Upper lobe of right lung (tissue), 1 donor: ENCODE results near the gene CRKL. TPM values are rescaled to one million over a fixed set of nuclear protein-coding genes. Genes with fewer than 3 reads are reported as not detected.

Experiments used
- ATAC-seq: fragments of 200-7000 bp; cut with Tn5 transposase; one replicate; pipeline ENCODE4 v1.9.1; 2020; ENCODE audit warnings: mild to moderate bottlenecking, moderate library complexity
- DNase-seq: peaks from one replicate; pipeline ENCODE4 v3.0.0-alpha.2; 2020
- H3K27ac ChIP-seq: fragments of 200-600 bp; one replicate; pipeline ENCODE4 v1.8.0; 2022
- H3K27me3 ChIP-seq: fragments of 200-600 bp; one replicate; pipeline ENCODE4 v1.8.0; 2022; ENCODE audit warnings: mild to moderate bottlenecking
- H3K36me3 ChIP-seq: fragments of 200-600 bp; one replicate; pipeline ENCODE4 v1.8.0; 2022
- H3K4me1 ChIP-seq: fragments of 200-600 bp; one replicate; pipeline ENCODE4 v1.8.0; 2022
- H3K4me3 ChIP-seq: fragments of 200-600 bp; one replicate; pipeline ENCODE4 v1.8.0; 2022; ENCODE audit warnings: mild to moderate bottlenecking
- H3K9me3 ChIP-seq: fragments of 200-600 bp; one replicate; pipeline ENCODE4 v1.8.0; 2022
- intact Hi-C: fragments of 100-400 bp; cut with DNase I; formaldehyde crosslinking; loops from one replicate; pipeline ENCODE4 v1.11.0; 2022
- total RNA-seq: library from RNA; stranded (reverse); fragmentation: NEBNext Ultra II Directional; extraction: Animal tissue kit (Norgen Biotek cat#: 25700); gene quantifications from one replicate; pipeline ENCODE4 v1.2.1, GENCODE V29; 2021
- TF ChIP-seq, protein P1 (sequence below): fragments of 200-600 bp; IDR thresholded peaks from one replicate; pipeline ENCODE4 v1.8.0; 2022; ENCODE audit warnings: antibody characterized with exemption
- donor health status: DM: no; HTN: yes; CAD: no; lungs with severe emphysema.

CRKL gene
- total RNA-seq, 1 donor from 2014 or later, result 60.8 TPM

DNA sequence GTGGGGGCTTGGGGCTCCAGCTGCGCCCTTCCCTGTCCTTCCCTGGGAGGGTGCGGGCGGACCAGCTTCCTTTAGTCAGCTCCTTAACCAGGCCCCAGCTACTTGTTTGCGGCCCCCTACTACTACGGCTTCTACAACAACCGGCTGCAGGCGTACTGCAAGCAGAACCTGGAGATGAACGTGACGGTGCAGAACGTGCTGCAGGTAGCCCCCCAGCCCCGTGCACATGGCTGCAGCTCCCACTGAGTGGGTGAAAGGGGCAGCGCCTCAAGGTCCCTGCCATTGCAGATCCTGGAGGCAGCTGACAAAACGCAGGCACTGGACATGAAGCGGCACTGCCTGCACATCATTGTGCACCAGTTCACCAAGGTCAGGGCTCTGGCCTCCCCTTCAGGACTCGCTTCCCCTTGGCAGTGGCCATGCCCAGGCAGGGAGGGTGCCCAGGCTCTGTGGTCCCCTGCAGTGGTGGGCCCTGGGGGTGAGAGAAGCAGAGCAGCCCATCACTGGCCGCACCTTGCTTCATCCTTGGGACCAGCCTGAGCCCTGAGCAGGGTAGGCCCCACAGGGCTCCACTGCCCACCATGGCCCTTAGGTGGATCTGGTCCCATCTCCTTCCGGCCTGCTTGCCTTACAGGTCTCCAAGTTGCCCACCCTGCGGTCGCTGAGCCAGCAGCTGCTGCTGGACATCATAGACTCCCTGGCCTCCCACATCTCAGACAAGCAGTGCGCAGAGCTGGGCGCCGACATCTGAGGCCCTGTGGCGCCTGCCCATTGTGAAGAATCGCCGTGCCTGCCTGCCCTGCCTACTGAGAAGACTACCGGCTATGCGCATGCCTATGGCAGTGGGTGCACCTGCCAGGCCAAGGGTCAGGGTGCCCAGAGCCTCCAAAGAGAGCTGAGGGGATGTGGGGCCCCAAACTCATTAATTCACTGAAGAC, 79.7 kb downstream of the CRKL start:
- H3K9me3 ChIP-seq, result no peaks in the 10 kb centered on the region
- no peak for ATAC-seq

DNA sequence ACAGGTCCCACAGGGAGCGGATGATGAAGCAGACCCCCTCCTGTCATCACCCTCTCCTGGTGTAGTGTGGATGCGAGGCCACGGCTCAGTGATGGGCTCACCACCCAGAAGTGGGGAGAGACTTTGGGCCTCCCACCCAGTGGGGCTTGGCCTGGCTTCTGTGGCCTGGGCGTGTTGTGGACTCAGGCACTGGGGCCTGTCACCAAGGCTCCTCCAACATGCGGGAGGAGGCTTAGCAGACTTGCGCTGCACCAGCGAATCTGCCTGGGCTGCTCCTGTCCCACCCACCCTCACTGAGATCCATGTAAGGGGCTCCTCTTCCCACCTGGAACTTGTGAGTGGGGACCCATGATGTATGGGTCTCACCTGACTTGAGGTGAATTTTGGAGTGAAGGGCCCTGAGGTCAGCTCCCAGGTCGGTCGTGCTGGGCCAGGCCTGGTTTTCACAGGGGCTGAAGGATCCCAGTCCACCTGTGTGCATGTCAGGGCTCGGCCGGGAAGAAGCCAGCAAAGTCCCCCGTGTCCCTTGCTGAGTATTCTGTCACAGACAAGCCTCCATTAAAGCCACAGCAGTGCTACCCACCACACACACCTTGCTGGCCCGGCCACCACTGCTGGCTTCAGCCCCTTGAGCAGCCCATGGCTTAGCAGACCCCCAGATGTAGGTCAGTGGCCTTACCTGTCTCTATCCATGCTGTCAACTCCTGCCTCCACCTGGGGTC, 80.5 kb downstream of the CRKL start:
- Histone ChIP-seq H3K27ac (no peak overlapping the region), H3K4me1 (peaks cover 15% of the 10 kb centered on the region), H3K36me3 (peaks cover 48% of the 10 kb centered on the region), H3K9me3 (no peaks in the 10 kb centered on the region), H3K27me3 (no peaks in the 10 kb centered on the region), H3K4me3 (no peak overlapping the region)
- DNase-seq (peak; percentile 63), ATAC-seq (no peak)
- TF ChIP-seq, protein P1, sequence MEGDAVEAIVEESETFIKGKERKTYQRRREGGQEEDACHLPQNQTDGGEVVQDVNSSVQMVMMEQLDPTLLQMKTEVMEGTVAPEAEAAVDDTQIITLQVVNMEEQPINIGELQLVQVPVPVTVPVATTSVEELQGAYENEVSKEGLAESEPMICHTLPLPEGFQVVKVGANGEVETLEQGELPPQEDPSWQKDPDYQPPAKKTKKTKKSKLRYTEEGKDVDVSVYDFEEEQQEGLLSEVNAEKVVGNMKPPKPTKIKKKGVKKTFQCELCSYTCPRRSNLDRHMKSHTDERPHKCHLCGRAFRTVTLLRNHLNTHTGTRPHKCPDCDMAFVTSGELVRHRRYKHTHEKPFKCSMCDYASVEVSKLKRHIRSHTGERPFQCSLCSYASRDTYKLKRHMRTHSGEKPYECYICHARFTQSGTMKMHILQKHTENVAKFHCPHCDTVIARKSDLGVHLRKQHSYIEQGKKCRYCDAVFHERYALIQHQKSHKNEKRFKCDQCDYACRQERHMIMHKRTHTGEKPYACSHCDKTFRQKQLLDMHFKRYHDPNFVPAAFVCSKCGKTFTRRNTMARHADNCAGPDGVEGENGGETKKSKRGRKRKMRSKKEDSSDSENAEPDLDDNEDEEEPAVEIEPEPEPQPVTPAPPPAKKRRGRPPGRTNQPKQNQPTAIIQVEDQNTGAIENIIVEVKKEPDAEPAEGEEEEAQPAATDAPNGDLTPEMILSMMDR, result no peak
- intact Hi-C loops, result no loop called here

More for the DNA sequence above, 79.7 kb downstream of the CRKL start:
- H3K4me3 ChIP-seq, result no peak overlapping the region
- H3K27me3 ChIP-seq, result no peaks in the 10 kb centered on the region
- intact Hi-C loops, result no loop called here
- H3K4me1 ChIP-seq, result peaks cover 15% of the 10 kb centered on the region
- TF ChIP-seq, protein P1, result no peak
- H3K27ac ChIP-seq, result no peak overlapping the region
- peaks cover 56% of the 10 kb centered on the region for H3K36me3 ChIP-seq
- no peak for DNase-seq

GRCh38 chr22:20998411-20999336, 81.5 kb downstream of the CRKL start:
- H3K4me3 ChIP-seq, result no peak overlapping the region
- intact Hi-C loops, result no loop called here
- H3K9me3 ChIP-seq, result no peaks in the 10 kb centered on the region
- no peaks in the 10 kb centered on the region for H3K27me3 ChIP-seq
- DNase-seq (no peak), ATAC-seq (no peak)
- TF ChIP-seq, protein P1, result no peak
- no peak overlapping the region for H3K27ac ChIP-seq
- peaks cover 24% of the 10 kb centered on the region for H3K4me1 ChIP-seq
- peaks cover 38% of the 10 kb centered on the region for H3K36me3 ChIP-seq

DNA sequence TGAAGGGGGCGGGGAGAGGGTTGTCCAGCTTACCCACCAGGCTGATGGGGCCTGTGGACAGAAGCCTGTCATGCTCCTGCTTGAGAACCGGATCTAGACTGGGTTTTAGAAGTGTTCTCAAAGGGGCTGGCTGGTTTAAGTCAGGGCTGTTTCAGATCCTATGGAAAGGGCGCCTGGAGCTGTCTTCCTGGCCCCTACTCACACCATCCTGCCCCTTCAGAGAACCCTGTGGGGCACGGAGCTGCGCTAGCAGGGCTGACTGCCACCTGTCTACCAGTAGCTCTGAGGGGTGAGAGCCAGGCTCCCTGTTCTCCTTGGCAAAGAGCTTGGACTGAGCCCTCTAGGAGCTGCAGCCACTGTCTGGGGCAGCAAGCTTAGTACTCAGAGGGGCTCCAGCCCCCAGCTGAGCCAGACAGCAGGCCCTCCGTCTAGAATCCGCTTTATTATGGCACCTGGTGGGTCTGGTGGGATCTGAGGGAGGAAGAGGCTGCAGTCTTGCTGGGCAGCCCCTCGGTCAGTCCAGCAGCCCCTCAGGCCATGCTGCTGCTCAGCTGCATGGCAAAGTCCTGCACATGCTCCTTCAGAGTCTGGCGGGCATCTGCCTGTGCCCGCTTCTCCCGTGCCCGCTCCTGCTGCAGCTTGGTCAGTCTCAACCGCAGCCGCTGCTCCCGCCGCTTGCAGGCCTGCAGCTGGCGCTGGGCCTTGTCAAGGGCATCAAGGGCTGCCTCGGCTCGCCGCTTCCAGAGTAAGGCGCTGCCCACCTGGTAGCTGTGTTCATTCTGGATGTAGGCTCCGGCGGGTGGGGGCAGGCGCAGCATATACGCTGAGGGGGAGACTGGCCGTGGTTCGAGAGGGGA, 82.4 kb downstream of the CRKL start:
- Histone ChIP-seq H3K4me3 (no peak overlapping the region), H3K4me1 (peaks cover 27% of the 10 kb centered on the region), H3K27ac (no peak overlapping the region), H3K9me3 (no peaks in the 10 kb centered on the region), H3K27me3 (no peaks in the 10 kb centered on the region), H3K36me3 (peaks cover 35% of the 10 kb centered on the region)
- TF ChIP-seq, protein P1, result no peak
- no peak for DNase-seq
- ATAC-seq, result no peak
- intact Hi-C loops, result no loop called here
